Urinary bladder (tissue), 4 donors: Measurements from ENCODE around the gene MMP25. TPM values are rescaled to one million over a fixed set of nuclear protein-coding genes. Genes with fewer than 3 reads are reported as not detected.

Source experiments
- DNase-seq: peaks from one replicate; pipeline ENCODE4 v3.0.0-alpha.2; 2015; ENCODE audit errors: extremely low spot score
- H3K27ac ChIP-seq: one replicate; pipeline ENCODE4 v1.5.1; 2013; ENCODE audit warnings: low read depth, mild to moderate bottlenecking, moderate library complexity
- H3K36me3 ChIP-seq: one replicate; pipeline ENCODE4 v1.6.1; 2013; ENCODE audit warnings: mild to moderate bottlenecking, moderate library complexity; ENCODE audit not compliant: insufficient read depth
- H3K4me1 ChIP-seq: one replicate; pipeline ENCODE4 v1.6.1; 2013; ENCODE audit warnings: mild to moderate bottlenecking, moderate library complexity; ENCODE audit not compliant: insufficient read depth
- H3K4me3 ChIP-seq: one replicate; pipeline ENCODE4 v1.5.1; 2013; ENCODE audit warnings: low read depth, low read length
- WGBS: extraction: QIAGEN DNeasy Blood & Tissue Kit; methylation state at CpG from one replicate; pipeline ENCODE4 v1.1.7; 2013; 5-methylcytosine and 5-hydroxymethylcytosine counted together
- polyA plus RNA-seq: library from polyadenylated mRNA; stranded (reverse); fragments of 200-250 nt; gene quantifications from one replicate; pipeline ENCODE4 v1.2.3, GENCODE V29; 2013
- small RNA-seq: library from RNA; depleted of rRNA; stranded (forward); fragments of <200 nt; gene quantifications from one replicate; pipeline ENCODE3, GENCODE V24; 2014
- total RNA-seq: library from RNA; depleted of rRNA; stranded (reverse); fragments of >200 nt; gene quantifications from one replicate; pipeline ENCODE4 v1.2.3, GENCODE V29; 2014
- donor health status: healthy with polysubstance abuse.
- donor health status: healthy.

Gene MMP25
- total and polyA plus RNA-seq, 2 donors, result 0.32 to 0.82 TPM

- Histone ChIP-seq H3K4me3 (no peak overlapping the region), H3K36me3 (no peaks in the 10 kb centered on the region), H3K4me1 (no peaks in the 10 kb centered on the region), H3K27ac (no peak overlapping the region)
- DNase-seq, result peak; percentile 54
- WGBS, result 3% methylated on average over 39 of the region's 39 CpGs
Observed at GRCh38 chr16:3099732-3100499, 53.6 kb downstream of the MMP25 start.

GRCh38 chr16:3101018-3101840 is 54.9 kb downstream of the MMP25 start:
- H3K4me1 ChIP-seq, result no peaks in the 10 kb centered on the region
- WGBS, result 56% methylated on average over 29 of the region's 29 CpGs
- no peak for DNase-seq
- no peak overlapping the region for H3K4me3 ChIP-seq
- no peaks in the 10 kb centered on the region for H3K36me3 ChIP-seq
- no peak overlapping the region for H3K27ac ChIP-seq

DNA sequence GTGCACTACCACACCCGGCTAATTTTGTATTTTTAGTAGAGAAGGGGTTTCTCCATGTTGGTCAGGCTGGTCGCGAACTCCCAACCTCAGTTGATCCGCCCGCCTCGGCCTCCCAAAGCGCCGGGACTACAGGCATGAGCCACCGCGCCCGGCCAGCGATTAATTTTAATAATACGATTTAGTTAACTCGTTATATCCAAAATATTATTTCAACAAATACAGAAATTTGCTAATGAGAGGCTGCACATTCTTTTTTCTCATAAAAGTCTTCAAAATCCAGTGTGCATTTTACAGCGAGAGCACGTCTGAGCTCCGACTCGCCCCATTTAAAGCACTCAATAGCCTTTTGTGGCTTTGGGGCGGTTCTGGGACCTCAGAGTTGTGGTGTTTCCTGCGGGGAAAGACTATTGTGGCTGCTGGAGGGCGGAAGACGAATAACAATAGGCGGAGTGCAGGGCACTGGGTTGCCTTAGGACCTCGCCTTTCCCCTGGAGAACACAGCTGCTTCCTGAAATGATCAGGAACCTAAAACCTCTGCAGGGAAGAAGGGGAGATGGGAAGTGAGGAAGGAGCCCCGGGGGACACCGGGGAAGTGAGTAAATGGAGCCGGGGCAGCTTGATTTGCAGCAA is 55.6 kb downstream of the MMP25 start:
- no peak overlapping the region for H3K4me3 ChIP-seq
- DNase-seq, result no peak
- no peak overlapping the region for H3K27ac ChIP-seq
- no peaks in the 10 kb centered on the region for H3K36me3 ChIP-seq
- 34% methylated on average over 27 of the region's 27 CpGs for WGBS
- H3K4me1 ChIP-seq, result no peaks in the 10 kb centered on the region

GRCh38 chr16:3106205-3106928 is 60.0 kb downstream of the MMP25 start:
- no peaks in the 10 kb centered on the region for H3K36me3 ChIP-seq
- peak overlapping the region; percentile 51 for H3K4me3 ChIP-seq
- peaks cover 2% of the 10 kb centered on the region for H3K4me1 ChIP-seq
- 1% methylated on average over 74 of the region's 74 CpGs for WGBS
- DNase-seq, result peak; percentile 70
- peak overlapping the region; percentile 86 for H3K27ac ChIP-seq

Small RNAs within 50 kb of the gene (small RNA-seq; reads per million reads assigned to genes)
- gene RNU1-22P, result 0.09 reads per million

Other genes with a start within 250 kb of the MMP25 start
- gene PRSS41, start 248.1 kb upstream of the MMP25 start, total RNA-seq, result not detected
- gene PRSS41, start 248.1 kb upstream of the MMP25 start, polyA plus RNA-seq, result not detected
- not detected for gene PRSS21, start 229.3 kb upstream of the MMP25 start, total RNA-seq
- 0.11 TPM for gene PRSS21, start 229.3 kb upstream of the MMP25 start, polyA plus RNA-seq
- gene ZG16B, start 216.3 kb upstream of the MMP25 start, total RNA-seq, result 2.4 TPM
- 5.1 TPM for gene ZG16B, start 216.3 kb upstream of the MMP25 start, polyA plus RNA-seq
- gene PRSS22, start 188.4 kb upstream of the MMP25 start, total RNA-seq, result 3.0 TPM
- 5.6 TPM for gene PRSS22, start 188.4 kb upstream of the MMP25 start, polyA plus RNA-seq
- gene FLYWCH2, start 163.3 kb upstream of the MMP25 start, total RNA-seq, result 15.6 TPM
- 49.9 TPM for gene FLYWCH2, start 163.3 kb upstream of the MMP25 start, polyA plus RNA-seq
- 11.4 TPM for gene FLYWCH1, start 134.6 kb upstream of the MMP25 start, total RNA-seq
- gene FLYWCH1, start 134.6 kb upstream of the MMP25 start, polyA plus RNA-seq, result 38.0 TPM
- 0.11 TPM for gene KREMEN2, start 82.3 kb upstream of the MMP25 start, total RNA-seq
- gene KREMEN2, start 82.3 kb upstream of the MMP25 start, polyA plus RNA-seq, result not detected
- 4.5 TPM for gene PAQR4, start 77.2 kb upstream of the MMP25 start, total RNA-seq
- 5.1 TPM for gene PAQR4, start 77.2 kb upstream of the MMP25 start, polyA plus RNA-seq
- 2.5 TPM for gene PKMYT1, start 66.1 kb upstream of the MMP25 start, total RNA-seq
- 1.1 TPM for gene PKMYT1, start 66.1 kb upstream of the MMP25 start, polyA plus RNA-seq
- gene CLDN9, start 33.6 kb upstream of the MMP25 start, total RNA-seq, result not detected
- 0.04 TPM for gene CLDN9, start 33.6 kb upstream of the MMP25 start, polyA plus RNA-seq
- not detected for gene CLDN6, start 28.4 kb upstream of the MMP25 start, total RNA-seq
- not detected for gene CLDN6, start 28.4 kb upstream of the MMP25 start, polyA plus RNA-seq
- gene TNFRSF12A, start 26.2 kb upstream of the MMP25 start, total RNA-seq, result 20.1 TPM
- 16.2 TPM for gene TNFRSF12A, start 26.2 kb upstream of the MMP25 start, polyA plus RNA-seq
- gene HCFC1R1, start 22.6 kb upstream of the MMP25 start, total RNA-seq, result 29.1 TPM
- 91.8 TPM for gene HCFC1R1, start 22.6 kb upstream of the MMP25 start, polyA plus RNA-seq
- 9.8 TPM for gene THOC6, start 22.5 kb upstream of the MMP25 start, total RNA-seq
- gene THOC6, start 22.5 kb upstream of the MMP25 start, polyA plus RNA-seq, result 22.8 TPM
- 7.2 TPM for gene BICDL2, start 9.6 kb upstream of the MMP25 start, total RNA-seq
- gene BICDL2, start 9.6 kb upstream of the MMP25 start, polyA plus RNA-seq, result 8.3 TPM
- 18.1 TPM for gene IL32, start 19.1 kb downstream of the MMP25 start, total RNA-seq
- gene IL32, start 19.1 kb downstream of the MMP25 start, polyA plus RNA-seq, result 28.0 TPM
- not detected for gene ZSCAN10, start 52.7 kb downstream of the MMP25 start, total RNA-seq
- gene ZSCAN10, start 52.7 kb downstream of the MMP25 start, polyA plus RNA-seq, result not detected
- 8.9 TPM for gene ZNF205, start 66.0 kb downstream of the MMP25 start, total RNA-seq
- 16.4 TPM for gene ZNF205, start 66.0 kb downstream of the MMP25 start, polyA plus RNA-seq
- 4.0 TPM for gene ZNF213, start 88.5 kb downstream of the MMP25 start, total RNA-seq
- gene ZNF213, start 88.5 kb downstream of the MMP25 start, polyA plus RNA-seq, result 16.0 TPM
- gene OR1F1, start 141.6 kb downstream of the MMP25 start, total RNA-seq, result not detected
- not detected for gene OR1F1, start 141.6 kb downstream of the MMP25 start, polyA plus RNA-seq
- 15.2 TPM for gene ZNF200, start 188.6 kb downstream of the MMP25 start, total RNA-seq
- 5.2 TPM for gene ZNF200, start 188.6 kb downstream of the MMP25 start, polyA plus RNA-seq
- gene MEFV, start 210.1 kb downstream of the MMP25 start, total RNA-seq, result 0.58 TPM
- 0.80 TPM for gene MEFV, start 210.1 kb downstream of the MMP25 start, polyA plus RNA-seq
- 39.7 TPM for gene ZNF263, start 236.9 kb downstream of the MMP25 start, total RNA-seq
- gene ZNF263, start 236.9 kb downstream of the MMP25 start, polyA plus RNA-seq, result 35.8 TPM